ENCODE data around the gene THPO.

THPO gene

DNA sequence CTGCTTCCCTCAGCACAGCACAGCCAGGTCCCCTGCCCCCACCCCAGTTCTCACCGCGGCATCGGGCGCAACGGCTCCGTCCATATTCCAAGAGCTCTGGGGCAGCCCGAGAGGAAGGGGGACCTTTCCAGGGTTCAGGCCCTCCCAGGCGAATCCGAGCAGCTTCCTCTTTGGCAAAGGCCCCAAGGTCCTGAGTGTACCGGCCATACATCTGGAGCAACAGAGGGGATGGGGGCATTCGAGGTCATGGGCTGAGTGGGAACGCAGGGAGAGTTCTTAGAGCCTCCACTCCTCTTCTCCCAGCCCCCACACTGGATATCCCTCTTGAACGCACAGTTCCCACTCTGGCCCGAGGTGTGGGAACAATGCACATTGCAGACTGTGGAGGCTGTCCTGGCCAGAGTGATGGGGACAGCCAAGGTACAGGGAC lies 19.1 kb downstream of the THPO start:
- TF ChIP-seq NFIC (IDR thresholded peaks at IDR 0.05) (no peak), EP300 (IDR thresholded peaks at IDR 0.05; ENCODE audit: borderline replicate concordance) (no peak), CEBPB (IDR thresholded peaks at IDR 0.05) (no peak), MAX (IDR thresholded peaks at IDR 0.05) (no peak), RAD21 (IDR thresholded peaks at IDR 0.05; ENCODE audit: low read depth) (no peak), CREB1 (IDR thresholded peaks at IDR 0.05; ENCODE audit: low read depth) (no peak), TCF12 (IDR thresholded peaks at IDR 0.05; ENCODE audit: low read depth) (no peak), TAF1 (IDR thresholded peaks at IDR 0.05; ENCODE audit: low read depth) (no peak), EGR1 (IDR thresholded peaks at IDR 0.05) (no peak), FOXM1 (IDR thresholded peaks at IDR 0.05; ENCODE audit: borderline replicate concordance, low read depth) (no peak), ZBTB7A (IDR thresholded peaks at IDR 0.05; ENCODE audit: low read depth) (no peak), TEAD4 (IDR thresholded peaks at IDR 0.05) (no peak), USF1 (IDR thresholded peaks at IDR 0.05) (no peak)
- TF ChIP-seq, protein P1, sequence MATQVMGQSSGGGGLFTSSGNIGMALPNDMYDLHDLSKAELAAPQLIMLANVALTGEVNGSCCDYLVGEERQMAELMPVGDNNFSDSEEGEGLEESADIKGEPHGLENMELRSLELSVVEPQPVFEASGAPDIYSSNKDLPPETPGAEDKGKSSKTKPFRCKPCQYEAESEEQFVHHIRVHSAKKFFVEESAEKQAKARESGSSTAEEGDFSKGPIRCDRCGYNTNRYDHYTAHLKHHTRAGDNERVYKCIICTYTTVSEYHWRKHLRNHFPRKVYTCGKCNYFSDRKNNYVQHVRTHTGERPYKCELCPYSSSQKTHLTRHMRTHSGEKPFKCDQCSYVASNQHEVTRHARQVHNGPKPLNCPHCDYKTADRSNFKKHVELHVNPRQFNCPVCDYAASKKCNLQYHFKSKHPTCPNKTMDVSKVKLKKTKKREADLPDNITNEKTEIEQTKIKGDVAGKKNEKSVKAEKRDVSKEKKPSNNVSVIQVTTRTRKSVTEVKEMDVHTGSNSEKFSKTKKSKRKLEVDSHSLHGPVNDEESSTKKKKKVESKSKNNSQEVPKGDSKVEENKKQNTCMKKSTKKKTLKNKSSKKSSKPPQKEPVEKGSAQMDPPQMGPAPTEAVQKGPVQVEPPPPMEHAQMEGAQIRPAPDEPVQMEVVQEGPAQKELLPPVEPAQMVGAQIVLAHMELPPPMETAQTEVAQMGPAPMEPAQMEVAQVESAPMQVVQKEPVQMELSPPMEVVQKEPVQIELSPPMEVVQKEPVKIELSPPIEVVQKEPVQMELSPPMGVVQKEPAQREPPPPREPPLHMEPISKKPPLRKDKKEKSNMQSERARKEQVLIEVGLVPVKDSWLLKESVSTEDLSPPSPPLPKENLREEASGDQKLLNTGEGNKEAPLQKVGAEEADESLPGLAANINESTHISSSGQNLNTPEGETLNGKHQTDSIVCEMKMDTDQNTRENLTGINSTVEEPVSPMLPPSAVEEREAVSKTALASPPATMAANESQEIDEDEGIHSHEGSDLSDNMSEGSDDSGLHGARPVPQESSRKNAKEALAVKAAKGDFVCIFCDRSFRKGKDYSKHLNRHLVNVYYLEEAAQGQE (IDR thresholded peaks at IDR 0.05; ENCODE audit: low read depth), result no peak

DNA sequence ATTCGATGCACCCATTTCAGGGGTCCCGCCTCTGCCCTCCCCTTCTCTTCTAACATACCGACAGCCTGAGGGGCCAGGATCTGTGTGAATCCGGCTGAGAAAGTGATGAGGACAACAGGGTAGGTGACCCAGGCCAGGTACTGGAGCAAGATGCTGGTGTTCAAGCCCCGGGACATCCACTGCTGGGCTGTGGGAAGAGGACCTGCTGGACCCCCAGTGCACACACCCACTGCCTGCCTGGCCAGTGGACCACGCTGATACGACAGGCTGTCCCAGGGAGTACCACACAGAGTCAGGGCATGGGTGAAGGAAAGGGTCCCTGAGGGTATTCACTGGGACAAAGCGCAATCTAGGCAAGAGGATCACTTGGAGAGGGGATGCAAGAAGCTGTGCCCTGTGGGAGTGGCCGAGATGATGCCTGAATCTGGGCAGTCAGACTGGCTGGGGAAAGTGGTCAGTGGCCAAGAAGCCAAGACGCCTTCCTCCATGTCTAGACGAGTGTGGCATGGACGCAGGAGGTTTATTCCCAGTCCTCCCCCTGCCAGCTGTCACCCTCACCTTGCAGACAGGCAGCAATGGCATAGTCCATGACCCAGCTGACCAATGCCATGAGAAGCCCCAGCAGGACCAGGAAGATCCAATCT lies 19.8 kb downstream of the THPO start:
- no peak for TF ChIP-seq ZBTB7A (IDR thresholded peaks at IDR 0.05; ENCODE audit: low read depth)
- no peak for TF ChIP-seq YY1 (IDR thresholded peaks at IDR 0.05; ENCODE audit: low read depth)
- no peak for TF ChIP-seq EGR1 (IDR thresholded peaks at IDR 0.05)
- no peak for TF ChIP-seq RAD21 (IDR thresholded peaks at IDR 0.05; ENCODE audit: low read depth)
- no peak for TF ChIP-seq TEAD4 (IDR thresholded peaks at IDR 0.05)
- no peak for TF ChIP-seq TCF12 (IDR thresholded peaks at IDR 0.05; ENCODE audit: low read depth)
- TF ChIP-seq USF1 (IDR thresholded peaks at IDR 0.05), result no peak

DNA sequence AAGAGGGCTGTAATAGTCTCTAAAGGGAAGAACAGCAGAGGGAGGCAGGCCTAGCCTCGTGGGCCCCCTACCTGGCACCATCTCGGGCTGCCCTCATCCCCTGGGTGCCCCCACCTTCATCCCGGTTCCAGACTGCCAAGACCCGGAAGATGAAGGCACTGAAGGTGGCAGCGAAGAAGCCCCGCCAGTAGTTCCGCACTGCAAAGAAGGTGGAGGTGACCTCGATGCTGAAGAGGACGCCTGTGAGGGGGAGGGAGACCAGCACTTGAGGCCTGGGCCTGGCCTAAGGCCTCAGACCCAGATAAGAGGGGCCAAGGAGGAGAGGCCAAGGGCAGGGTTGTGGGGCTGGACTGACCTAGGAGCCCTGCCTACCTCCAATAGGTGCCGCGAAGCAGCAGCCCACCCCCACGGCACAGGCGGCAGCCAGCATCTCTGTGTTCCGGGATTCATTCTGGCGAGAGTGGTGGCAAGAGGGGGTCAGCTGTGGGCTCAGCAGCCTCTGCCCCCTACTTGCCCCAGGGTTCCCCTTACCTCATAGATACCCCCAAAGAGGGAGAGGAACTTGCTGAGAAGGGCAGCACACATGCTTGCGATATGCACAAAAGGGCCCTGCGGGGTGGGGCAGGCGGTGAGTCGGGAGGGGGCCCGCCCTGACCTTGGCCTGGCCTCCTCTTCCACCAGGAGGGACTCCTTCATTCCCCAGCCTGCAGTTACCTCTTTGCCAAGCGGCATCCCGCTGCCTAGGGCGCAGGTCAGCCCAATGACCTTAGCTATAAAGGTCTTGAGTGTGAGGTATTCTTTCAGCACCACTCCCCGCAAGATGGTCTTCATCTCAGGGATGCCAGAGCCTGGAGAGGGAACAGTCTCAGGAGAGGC lies 20.5 kb downstream of the THPO start:
- TF ChIP-seq FOXM1 (IDR thresholded peaks at IDR 0.05; ENCODE audit: borderline replicate concordance, low read depth), result no peak
- TF ChIP-seq RAD21 (IDR thresholded peaks at IDR 0.05; ENCODE audit: low read depth), result no peak
- TF ChIP-seq TAF1 (IDR thresholded peaks at IDR 0.05; ENCODE audit: low read depth), result no peak
- TF ChIP-seq, protein P1 (IDR thresholded peaks at IDR 0.05; ENCODE audit: low read depth), result no peak
- no peak for TF ChIP-seq EP300 (IDR thresholded peaks at IDR 0.05; ENCODE audit: borderline replicate concordance)
- no peak for TF ChIP-seq ZBTB7A (IDR thresholded peaks at IDR 0.05; ENCODE audit: low read depth)
- no peak for TF ChIP-seq NFIC (IDR thresholded peaks at IDR 0.05)
- TF ChIP-seq YY1 (IDR thresholded peaks at IDR 0.05; ENCODE audit: low read depth), result no peak
- no peak for TF ChIP-seq MAX (IDR thresholded peaks at IDR 0.05)
- no peak for TF ChIP-seq TEAD4 (IDR thresholded peaks at IDR 0.05)
- TF ChIP-seq TCF12 (IDR thresholded peaks at IDR 0.05; ENCODE audit: low read depth), result no peak
- no peak for TF ChIP-seq EGR1 (IDR thresholded peaks at IDR 0.05)
- no peak for TF ChIP-seq USF1 (IDR thresholded peaks at IDR 0.05)
- no peak for TF ChIP-seq CREB1 (IDR thresholded peaks at IDR 0.05; ENCODE audit: low read depth)
- TF ChIP-seq CEBPB (IDR thresholded peaks at IDR 0.05), result no peak

DNA sequence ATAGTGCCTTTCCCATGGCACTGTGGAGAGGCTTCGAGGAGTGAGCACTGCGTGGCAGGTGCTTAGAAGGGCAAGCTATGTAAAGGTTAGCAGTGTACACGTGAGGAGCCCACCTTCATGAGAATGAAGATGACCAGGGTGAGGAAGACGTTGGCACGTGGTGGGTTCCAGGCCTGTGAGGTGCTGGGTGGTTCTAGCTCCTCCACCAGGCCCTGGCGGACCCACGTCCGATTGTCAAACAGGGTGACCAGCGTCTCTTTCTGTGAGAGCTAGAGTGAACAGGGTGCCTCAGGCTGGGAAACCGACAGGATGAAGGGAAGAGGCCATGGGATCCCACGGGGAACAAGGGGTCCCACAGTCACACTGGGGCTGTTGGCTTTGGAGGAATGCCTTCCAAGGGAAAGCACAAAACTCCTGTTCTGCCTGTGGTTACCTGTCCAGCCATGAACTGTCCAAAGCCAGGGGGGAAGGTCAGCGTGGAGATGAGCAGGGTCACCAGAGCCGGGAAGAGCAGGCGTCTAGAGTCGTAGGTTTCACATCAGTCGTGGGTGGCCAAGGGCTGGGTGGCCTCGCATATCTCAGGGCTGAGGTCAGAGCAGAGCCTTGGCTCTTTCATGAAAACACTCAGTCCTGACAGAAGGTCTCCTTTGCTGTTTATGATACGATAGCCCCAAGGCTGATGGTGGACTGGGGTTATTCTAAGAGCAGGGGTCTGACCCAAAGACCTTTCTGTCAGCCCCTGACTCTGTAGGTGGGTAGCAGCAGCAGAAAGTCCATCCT lies 22.6 kb downstream of the THPO start:
- TF ChIP-seq NFIC (IDR thresholded peaks at IDR 0.05) (no peak), USF1 (IDR thresholded peaks at IDR 0.05) (no peak), TCF12 (IDR thresholded peaks at IDR 0.05; ENCODE audit: low read depth) (no peak), MAX (IDR thresholded peaks at IDR 0.05) (no peak), CEBPB (IDR thresholded peaks at IDR 0.05) (no peak)
